Astrocyte (in vitro differentiated cells and primary cell): ENCODE measurements around the gene CDH23. TPM values are rescaled to one million over a fixed set of nuclear protein-coding genes. Genes with fewer than 3 reads are reported as not detected.

Experiments used
- DNase-seq: peaks from one replicate; pipeline ENCODE4 v3.0.0-alpha.2; 2010; ENCODE audit warnings: low read depth
- FAIRE-seq: peaks from 2 replicates; lab custom pipeline; 2011; peaks lifted over from hg19 to GRCh38; lab: Jason Lieb, UNC
- H2AFZ ChIP-seq: 2 replicates; pipeline ENCODE4 v1.6.0; 2012; ENCODE audit warnings: low read depth, low read length, inconsistent platforms
- H3K27ac ChIP-seq: 2 replicates; pipeline ENCODE4 v1.5.1; 2011; ENCODE audit warnings: low read depth, low read length, inconsistent platforms
- H3K27me3 ChIP-seq: 2 replicates; pipeline ENCODE4 v1.6.0; 2011; ENCODE audit warnings: low read length, inconsistent platforms; ENCODE audit not compliant: insufficient read depth
- H3K36me3 ChIP-seq: 2 replicates; pipeline ENCODE4 v1.5.1; 2011; ENCODE audit warnings: low read length, inconsistent platforms; ENCODE audit not compliant: insufficient read depth
- H3K4me1 ChIP-seq: 2 replicates; pipeline ENCODE4 v1.5.1; 2011; ENCODE audit warnings: low read length, inconsistent platforms; ENCODE audit not compliant: insufficient read depth
- H3K4me2 ChIP-seq: 2 replicates; pipeline ENCODE4 v1.6.0; 2012; ENCODE audit warnings: low read length, inconsistent platforms
- H3K4me3 ChIP-seq: 2 replicates; pipeline ENCODE4 v1.5.1; 2011; ENCODE audit warnings: low read depth, mild to moderate bottlenecking, low read length, inconsistent platforms; ENCODE audit not compliant: insufficient read depth
- H3K79me2 ChIP-seq: 2 replicates; pipeline ENCODE4 v1.6.0; 2012; ENCODE audit warnings: mild to moderate bottlenecking, low read length, inconsistent platforms; ENCODE audit not compliant: insufficient read depth
- H3K9ac ChIP-seq: 2 replicates; pipeline ENCODE4 v1.6.0; 2012; ENCODE audit warnings: mild to moderate bottlenecking, low read length, inconsistent platforms
- H3K9me3 ChIP-seq: 2 replicates; pipeline ENCODE4 v1.5.1; 2012; ENCODE audit warnings: low read depth, mild to moderate bottlenecking, low read length, inconsistent platforms; ENCODE audit not compliant: insufficient read depth
- H4K20me1 ChIP-seq: 2 replicates; pipeline ENCODE4 v1.6.0; 2012; ENCODE audit warnings: low read length, inconsistent platforms; ENCODE audit not compliant: insufficient read depth
- H3K27ac Mint-ChIP-seq: one replicate; pipeline ENCODE4 v1.8.0; 2021; ENCODE audit warnings: mild to moderate bottlenecking, mixed read lengths; ENCODE audit not compliant: unreplicated experiment
- H3K27me3 Mint-ChIP-seq: one replicate; pipeline ENCODE4 v1.8.0; 2021; ENCODE audit warnings: low read depth, mixed read lengths; ENCODE audit not compliant: unreplicated experiment
- H3K36me3 Mint-ChIP-seq: one replicate; pipeline ENCODE4 v1.8.0; 2021; ENCODE audit warnings: low read depth, mixed read lengths; ENCODE audit not compliant: unreplicated experiment
- H3K4me1 Mint-ChIP-seq: one replicate; pipeline ENCODE4 v1.8.0; 2021; ENCODE audit warnings: low read depth, mixed read lengths; ENCODE audit not compliant: unreplicated experiment
- H3K4me3 Mint-ChIP-seq: one replicate; pipeline ENCODE4 v1.8.0; 2021; ENCODE audit warnings: mild to moderate bottlenecking, moderate library complexity, mixed read lengths; ENCODE audit not compliant: unreplicated experiment
- H3K9me3 Mint-ChIP-seq: one replicate; pipeline ENCODE4 v1.8.0; 2021; ENCODE audit warnings: mild to moderate bottlenecking, mixed read lengths; ENCODE audit not compliant: unreplicated experiment
- CTCF ChIP-seq: IDR thresholded peaks from 2 replicates; pipeline ENCODE4 v1.5.1; 2011; ENCODE audit warnings: low read depth, mild to moderate bottlenecking, inconsistent platforms, low read length, moderate library complexity; ENCODE audit not compliant: insufficient read depth
- EZH2 ChIP-seq: IDR thresholded peaks from 2 replicates; pipeline ENCODE4 v1.6.1; 2012; ENCODE audit warnings: mild to moderate bottlenecking, low read length, inconsistent platforms; ENCODE audit not compliant: insufficient read depth
- total RNA-seq: library from RNA; stranded (reverse); gene quantifications from 2 replicates; pipeline ENCODE4 v1.2.1, GENCODE V29; 2021

CDH23 gene
- total RNA-seq, 1 donor from 2014 or later, result not detected

GRCh38 chr10:71481746-71482410 lies 85.2 kb downstream of the CDH23 start:
- no peak overlapping the region for H3K9ac ChIP-seq
- H3K27me3 ChIP-seq, result peaks cover 40% of the 10 kb centered on the region
- H4K20me1 ChIP-seq, result no peaks in the 10 kb centered on the region
- H3K9me3 Mint-ChIP-seq, result peaks cover 10% of the 10 kb centered on the region
- TF ChIP-seq EZH2, result no peak
- TF ChIP-seq CTCF, result no peak
- H3K4me1 Mint-ChIP-seq, result no peaks in the 10 kb centered on the region
- H3K4me1 ChIP-seq, result no peaks in the 10 kb centered on the region
- no peaks in the 10 kb centered on the region for H3K36me3 ChIP-seq
- FAIRE-seq, result no peak
- H3K4me3 Mint-ChIP-seq, result no peak overlapping the region
- no peak overlapping the region for H3K27ac Mint-ChIP-seq
- no peak overlapping the region for H3K27ac ChIP-seq
- no peaks in the 10 kb centered on the region for H3K36me3 Mint-ChIP-seq
- no peak overlapping the region for H2AFZ ChIP-seq
- no peak for DNase-seq
- H3K4me2 ChIP-seq, result no peak overlapping the region
- peaks cover 77% of the 10 kb centered on the region for H3K27me3 Mint-ChIP-seq
- no peaks in the 10 kb centered on the region for H3K79me2 ChIP-seq
- H3K9me3 ChIP-seq, result no peaks in the 10 kb centered on the region
- no peak overlapping the region for H3K4me3 ChIP-seq

DNA sequence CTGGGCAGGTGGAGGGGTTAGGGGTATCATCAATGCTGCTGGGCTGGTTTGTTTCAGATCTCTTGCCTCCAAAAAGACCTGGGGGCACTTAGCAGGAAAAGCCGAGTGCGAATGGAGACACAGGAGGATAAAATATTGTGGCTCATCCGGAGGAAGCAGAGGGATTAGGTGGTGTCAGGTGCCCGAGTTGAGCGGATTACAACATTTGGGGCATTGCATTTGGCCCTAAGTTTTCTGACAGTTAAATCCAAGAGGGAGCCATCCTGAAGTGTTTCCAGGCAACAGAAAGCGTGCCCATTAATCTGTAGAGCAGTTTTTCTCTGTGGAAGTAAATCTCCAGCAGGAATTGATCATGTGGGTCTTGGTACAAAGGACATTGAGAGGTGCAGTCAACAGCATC lies 85.9 kb downstream of the CDH23 start:
- no peak overlapping the region for H2AFZ ChIP-seq
- peaks cover 7% of the 10 kb centered on the region for H3K9me3 Mint-ChIP-seq
- no peak for FAIRE-seq
- H3K36me3 Mint-ChIP-seq, result no peaks in the 10 kb centered on the region
- no peaks in the 10 kb centered on the region for H3K79me2 ChIP-seq
- H3K4me1 ChIP-seq, result no peaks in the 10 kb centered on the region
- H3K4me2 ChIP-seq, result no peak overlapping the region
- no peak overlapping the region for H3K4me3 ChIP-seq
- H3K36me3 ChIP-seq, result no peaks in the 10 kb centered on the region
- H3K9me3 ChIP-seq, result no peaks in the 10 kb centered on the region
- peaks cover 70% of the 10 kb centered on the region for H3K27me3 Mint-ChIP-seq
- no peaks in the 10 kb centered on the region for H3K4me1 Mint-ChIP-seq
- H3K27ac ChIP-seq, result no peak overlapping the region
- no peak overlapping the region for H3K4me3 Mint-ChIP-seq
- TF ChIP-seq EZH2, result no peak
- TF ChIP-seq CTCF, result no peak
- H3K9ac ChIP-seq, result no peak overlapping the region
- DNase-seq, result no peak
- H3K27me3 ChIP-seq, result peaks cover 36% of the 10 kb centered on the region
- H3K27ac Mint-ChIP-seq, result no peak overlapping the region
- no peaks in the 10 kb centered on the region for H4K20me1 ChIP-seq

GRCh38 chr10:71483135-71483534 lies 86.4 kb downstream of the CDH23 start:
- H3K27ac Mint-ChIP-seq, result no peak overlapping the region
- Histone ChIP-seq H3K79me2 (no peaks in the 10 kb centered on the region), H3K27me3 (peaks cover 34% of the 10 kb centered on the region), H3K9me3 (no peaks in the 10 kb centered on the region), H3K4me3 (no peak overlapping the region), H4K20me1 (no peaks in the 10 kb centered on the region), H3K27ac (no peak overlapping the region), H3K4me2 (no peak overlapping the region), H3K4me1 (no peaks in the 10 kb centered on the region), H2AFZ (no peak overlapping the region), H3K9ac (no peak overlapping the region), H3K36me3 (no peaks in the 10 kb centered on the region)
- no peak for DNase-seq
- H3K4me3 Mint-ChIP-seq, result no peak overlapping the region
- TF ChIP-seq EZH2 (no peak), CTCF (no peak)
- H3K4me1 Mint-ChIP-seq, result no peaks in the 10 kb centered on the region
- peaks cover 65% of the 10 kb centered on the region for H3K27me3 Mint-ChIP-seq
- peaks cover 7% of the 10 kb centered on the region for H3K9me3 Mint-ChIP-seq
- no peak for FAIRE-seq
- no peaks in the 10 kb centered on the region for H3K36me3 Mint-ChIP-seq
